Measurements from ENCODE around the gene TMUB1.

DNA sequence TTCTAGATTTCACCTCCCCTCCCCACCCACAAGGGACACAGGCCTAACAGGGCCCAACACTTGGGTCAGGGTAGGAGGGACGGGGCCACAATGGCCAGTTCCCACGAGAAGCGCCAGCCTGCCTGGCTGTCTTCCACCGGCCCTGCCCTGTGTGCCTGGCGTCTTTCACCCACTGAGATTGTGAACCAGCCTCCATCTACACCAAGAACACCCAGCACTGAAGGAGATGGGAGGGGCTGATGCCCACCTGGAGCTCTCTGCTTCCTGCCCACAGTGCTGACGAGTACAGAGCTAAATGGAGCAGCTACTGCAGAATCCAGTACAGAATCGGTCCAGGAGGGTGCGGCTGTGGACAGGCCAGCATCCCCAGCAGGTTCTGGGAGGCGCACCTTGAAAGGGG is 37.3 kb downstream of the TMUB1 start:
- TF ChIP-seq, protein P1, sequence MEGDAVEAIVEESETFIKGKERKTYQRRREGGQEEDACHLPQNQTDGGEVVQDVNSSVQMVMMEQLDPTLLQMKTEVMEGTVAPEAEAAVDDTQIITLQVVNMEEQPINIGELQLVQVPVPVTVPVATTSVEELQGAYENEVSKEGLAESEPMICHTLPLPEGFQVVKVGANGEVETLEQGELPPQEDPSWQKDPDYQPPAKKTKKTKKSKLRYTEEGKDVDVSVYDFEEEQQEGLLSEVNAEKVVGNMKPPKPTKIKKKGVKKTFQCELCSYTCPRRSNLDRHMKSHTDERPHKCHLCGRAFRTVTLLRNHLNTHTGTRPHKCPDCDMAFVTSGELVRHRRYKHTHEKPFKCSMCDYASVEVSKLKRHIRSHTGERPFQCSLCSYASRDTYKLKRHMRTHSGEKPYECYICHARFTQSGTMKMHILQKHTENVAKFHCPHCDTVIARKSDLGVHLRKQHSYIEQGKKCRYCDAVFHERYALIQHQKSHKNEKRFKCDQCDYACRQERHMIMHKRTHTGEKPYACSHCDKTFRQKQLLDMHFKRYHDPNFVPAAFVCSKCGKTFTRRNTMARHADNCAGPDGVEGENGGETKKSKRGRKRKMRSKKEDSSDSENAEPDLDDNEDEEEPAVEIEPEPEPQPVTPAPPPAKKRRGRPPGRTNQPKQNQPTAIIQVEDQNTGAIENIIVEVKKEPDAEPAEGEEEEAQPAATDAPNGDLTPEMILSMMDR (IDR thresholded peaks at IDR 0.05; ENCODE audit: low read depth, low read length, poor library complexity, severe bottlenecking): no peak
- no peak for TF ChIP-seq EZH2phosphoT487 (IDR thresholded peaks at IDR 0.05; ENCODE audit: borderline replicate concordance, low read length)

Measured in DOHH2 (cell line).